ENCODE results near the gene DKKL1.

The DKKL1 gene

DNA sequence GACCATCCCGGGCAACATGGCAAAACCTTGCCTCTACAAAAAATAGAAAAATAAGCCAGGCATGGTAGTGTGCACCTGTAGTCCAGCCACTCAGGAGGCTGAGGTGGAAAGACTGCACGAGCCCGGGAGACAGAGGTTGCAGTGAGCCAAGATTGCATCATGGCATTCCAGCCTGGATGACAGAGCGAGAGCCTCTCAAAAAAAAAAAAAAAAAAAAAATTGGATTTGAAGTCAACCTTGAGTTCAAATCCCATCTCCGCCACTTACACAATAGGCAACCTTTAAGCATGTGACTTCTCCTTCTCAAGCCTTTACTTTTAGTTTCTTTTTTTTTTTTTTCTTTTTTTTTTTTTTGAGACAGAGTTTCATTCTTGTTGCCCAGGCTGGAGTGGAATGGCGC is 36.4 kb downstream of the DKKL1 start:
- DNase-seq: no peak

DNA sequence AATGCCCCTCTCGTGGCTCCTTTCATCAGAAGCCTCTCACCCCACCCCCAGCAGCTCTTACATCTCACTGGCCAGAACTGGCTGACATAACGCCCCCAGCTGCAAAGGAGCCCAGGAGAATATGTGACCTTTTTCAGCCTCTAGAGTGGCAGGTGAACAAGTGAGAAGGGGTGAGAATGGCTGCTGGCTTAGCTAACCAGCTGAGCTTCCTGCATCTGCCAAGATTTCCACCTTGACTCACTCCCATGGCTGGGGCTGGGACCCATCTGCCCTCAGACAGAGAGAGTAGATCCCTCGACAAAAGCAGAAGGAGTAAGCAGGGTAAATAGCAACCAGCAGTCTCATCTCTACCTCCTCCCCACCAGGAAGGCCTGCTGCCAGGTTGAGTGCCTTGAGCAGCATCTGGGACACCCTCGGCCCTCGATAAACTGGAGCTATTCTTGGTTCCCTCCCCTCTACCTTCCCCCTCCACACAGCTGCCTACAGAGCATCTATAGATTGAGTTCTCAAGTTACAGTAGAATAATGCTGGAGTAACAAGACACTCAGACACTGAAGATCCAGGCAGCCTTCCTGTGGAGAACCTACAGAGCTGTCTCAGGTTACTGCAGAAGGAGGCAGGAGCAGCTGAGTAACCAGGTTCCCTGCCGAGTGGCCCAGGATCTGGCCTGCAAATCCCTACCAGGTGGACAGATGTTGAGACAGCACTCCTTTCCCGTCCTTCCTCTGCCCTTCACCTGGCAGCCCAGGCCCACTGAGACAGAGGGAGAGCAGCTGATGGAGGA is 39.9 kb downstream of the DKKL1 start:
- DNase-seq: no peak

DNA sequence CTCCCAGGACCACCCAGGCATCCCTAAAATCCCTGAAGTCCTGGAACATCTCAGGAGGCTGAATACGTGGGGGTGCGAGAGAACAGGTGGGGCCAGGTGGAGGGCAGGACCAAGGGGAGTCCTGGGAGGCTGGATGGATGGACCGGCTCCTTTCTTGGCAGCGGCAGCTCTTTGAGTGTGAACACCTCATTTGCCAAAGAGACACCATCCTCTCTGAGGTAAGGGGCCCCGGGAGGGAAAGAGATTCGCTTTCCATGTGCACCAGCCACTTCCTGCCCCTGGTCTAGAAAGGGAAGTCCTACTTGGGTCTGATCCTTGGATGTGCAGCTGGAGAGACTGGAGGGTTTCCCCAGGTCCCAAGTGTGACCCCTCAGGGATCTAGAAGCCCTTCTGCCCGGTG is 43.4 kb downstream of the DKKL1 start:
- no peak for DNase-seq

DNA sequence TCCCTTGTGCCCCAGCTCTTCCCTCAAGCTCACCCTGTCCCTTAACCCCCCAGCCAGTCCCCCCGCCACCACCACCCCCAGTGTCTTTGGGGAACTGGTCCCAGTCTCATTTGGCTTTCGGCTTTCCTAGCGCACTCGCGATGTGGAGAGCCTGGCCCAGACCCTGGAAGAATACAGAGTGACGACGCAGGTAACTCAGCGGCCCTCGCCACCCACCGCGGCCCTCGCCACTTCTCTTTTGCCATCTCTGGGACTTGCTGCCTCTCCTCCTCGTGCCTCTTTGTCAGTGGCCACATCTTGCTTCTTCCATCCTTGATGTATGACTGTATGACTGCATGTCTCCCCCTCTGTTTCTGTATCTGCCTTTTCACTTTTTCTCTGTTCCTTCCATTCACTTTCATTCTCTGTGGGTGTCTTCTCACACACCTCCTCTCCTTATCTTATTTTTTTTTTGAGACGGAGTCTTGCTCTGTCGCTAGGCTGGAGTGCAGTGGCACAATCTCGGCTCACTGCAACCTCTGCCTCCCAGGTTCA is 43.9 kb downstream of the DKKL1 start:
- no peak for DNase-seq

DNA sequence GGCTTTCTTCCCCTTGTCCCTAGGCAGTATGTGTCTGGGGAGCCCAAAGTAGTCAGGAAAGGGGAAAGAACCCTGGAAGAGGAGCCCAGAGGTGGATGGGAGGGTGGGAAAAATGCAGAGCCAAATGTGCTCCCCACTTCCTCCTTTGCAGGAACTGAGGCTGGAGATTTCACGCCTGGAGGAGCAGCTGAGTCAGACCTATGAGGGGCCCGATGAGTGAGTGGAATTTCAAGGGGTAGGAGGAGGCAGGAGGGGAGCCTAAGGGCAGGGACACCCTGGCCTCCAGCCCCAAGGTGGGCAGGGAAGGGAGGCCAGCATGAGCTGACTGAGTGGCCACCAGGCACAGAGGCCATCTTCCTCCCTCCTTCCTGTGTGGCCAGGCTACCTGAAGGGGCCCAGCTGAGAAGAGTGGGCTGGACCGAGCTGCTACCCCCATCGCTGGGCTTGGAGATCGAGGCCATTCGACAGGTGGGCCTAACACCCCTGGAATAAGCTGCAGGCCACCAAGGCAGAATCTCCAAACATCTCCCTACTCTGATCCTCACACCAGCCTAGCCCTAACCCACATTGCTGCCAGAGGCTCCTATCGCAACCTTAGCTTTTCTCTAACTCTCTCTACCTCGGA is 45.3 kb downstream of the DKKL1 start:
- DNase-seq: no peak

DNA sequence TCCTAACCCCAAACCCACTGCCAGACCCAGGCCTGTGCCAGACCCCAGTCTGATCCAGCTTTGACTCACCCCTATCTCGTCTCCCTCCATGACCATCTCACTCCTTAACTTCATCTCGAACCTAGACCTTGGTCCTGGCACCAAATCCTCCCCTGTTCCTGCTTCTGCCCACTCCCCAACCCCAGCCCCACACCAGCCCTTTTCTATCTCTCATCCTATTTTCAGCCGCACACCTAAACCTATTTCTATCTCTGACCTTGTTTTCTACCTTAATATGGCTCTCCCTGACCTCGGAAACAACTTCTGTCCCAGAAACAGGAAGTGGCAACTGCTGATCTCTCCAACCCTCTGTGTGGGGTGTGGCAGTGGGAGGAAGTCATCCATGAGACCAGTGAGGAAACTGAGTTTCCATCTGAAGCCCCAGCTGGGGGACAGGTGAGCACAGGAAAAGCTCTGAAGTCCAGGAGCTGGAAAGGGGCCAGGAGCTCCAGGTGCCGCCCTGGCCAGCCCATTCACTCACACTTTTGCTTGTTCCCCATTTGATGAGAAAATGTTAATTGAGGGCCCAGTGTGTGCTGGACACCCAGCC is 45.9 kb downstream of the DKKL1 start:
- DNase-seq: no peak

DNA sequence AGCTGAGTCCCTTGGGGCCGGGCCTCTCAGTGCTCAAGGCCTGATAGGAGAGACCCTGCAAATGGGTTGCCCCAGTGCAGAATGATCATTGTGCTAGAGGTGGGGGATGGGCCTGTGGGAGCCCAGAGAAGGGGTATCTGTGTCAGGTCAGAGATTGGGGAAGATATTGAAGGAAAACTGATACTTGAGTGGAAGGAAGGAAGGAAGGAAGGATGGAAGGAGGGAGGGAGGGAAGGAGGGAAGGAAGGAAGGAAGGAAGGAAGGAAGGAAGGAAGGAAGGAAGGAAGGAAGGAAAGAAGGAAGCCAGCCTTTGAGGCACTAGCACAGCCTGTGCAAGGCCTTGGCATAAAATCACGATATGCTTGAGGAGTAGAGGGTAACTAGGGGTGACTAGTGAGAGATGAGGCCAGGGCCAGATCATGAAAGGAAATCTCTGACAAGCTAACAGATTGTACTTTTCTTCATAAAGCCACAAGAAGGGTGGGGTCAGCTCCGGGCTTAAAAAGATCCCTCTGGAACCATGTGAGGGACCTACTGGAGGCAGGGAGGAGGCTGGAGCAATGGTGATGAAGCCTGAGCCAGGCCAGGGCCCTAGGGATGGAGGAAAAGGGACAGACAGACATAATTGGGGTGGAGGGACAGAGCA is 48.1 kb downstream of the DKKL1 start:
- DNase-seq: no peak

DNA sequence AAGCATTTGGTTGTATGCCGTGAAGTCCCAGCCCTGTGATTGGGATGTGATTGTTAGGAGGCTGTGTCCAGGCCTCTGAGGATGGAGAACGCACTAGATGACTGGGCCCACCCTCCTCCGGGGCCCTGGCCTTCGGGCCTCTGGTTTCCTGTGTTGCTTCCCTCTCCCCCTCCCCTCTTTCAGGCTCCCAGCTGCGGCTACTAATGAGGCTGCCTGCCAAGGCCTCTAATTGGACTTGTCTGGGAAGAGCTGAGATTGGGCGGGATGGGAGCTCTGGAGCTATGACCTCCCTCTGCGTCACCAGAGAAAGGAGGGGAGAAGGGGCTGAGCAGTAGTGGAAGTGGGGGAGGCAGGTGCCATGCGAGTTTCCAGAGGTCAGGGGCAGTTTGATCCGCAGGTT is 49.7 kb downstream of the DKKL1 start:
- no peak for DNase-seq

DNA sequence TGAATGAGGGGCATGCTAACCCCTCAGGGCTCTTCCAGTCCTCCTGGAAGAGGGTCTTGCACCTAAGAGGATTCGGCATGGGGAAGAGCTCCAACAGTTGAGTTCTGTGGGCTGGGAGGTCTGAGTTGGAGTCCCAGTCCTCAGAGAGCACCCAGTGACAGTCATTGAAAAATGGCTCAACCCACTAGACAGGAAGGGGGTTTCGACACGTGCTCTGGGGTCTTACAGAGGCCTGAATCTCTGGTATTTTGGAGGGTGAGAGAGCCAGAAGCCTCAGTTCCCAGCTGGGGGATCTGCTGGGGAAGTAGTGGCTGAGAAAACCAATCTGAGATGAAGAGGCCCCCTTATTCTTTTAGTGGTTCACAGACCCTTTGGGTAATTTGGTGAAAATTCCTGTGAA is 50.6 kb downstream of the DKKL1 start:
- no peak for DNase-seq

DNA sequence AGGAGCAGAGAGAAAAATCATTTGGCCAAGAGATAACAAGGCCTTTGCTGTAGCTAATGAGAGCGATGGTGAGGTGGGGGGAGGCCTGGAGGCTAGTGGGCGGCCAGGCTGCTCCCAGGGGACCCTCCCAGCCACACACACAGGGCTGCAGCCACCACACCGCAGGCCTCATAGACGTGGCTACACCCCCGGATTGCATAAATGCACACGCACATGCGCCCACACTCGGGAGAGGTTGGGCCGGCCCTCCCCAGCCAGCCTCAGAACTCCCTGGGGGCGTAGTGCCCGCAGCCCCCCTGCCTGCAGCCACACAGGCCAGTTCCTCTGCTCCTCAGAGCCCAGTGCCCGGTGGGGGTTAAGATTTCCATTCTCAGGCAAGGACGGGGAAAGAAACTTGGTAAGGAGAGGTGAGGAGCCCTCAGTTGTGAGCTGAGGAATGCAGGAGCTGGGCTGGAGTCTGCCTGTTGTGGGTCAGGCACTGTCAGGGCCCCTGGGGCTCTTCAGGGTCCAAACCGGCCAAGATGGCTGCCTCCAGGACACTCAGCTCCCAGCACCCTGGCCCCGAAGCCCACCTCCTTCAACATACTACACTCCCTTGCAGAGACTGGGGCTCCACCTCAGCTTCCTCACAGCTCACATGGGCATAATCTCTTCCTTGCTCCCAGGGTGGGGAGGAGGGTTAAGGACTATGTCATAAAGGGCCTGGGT is 51.6 kb downstream of the DKKL1 start:
- DNase-seq: no peak

DNA sequence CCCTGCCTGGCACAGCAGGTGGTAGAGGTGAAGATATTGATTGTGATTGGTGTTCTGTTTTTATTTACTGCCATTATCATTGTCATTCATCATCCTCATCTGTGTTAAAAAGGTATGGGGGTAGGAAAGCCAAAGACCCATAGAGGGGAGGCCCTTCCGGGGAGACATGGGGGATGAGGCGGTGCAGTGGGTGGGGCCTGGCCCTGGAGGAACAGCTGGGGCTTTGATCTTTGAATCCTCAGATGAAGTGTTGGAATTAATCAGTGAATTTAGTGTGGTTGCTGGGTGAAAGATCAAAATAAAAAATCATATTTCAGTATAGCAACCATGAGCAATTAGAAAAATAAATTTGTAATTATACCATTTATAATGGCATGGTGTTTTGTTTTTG is 52.1 kb downstream of the DKKL1 start:
- no peak for DNase-seq

DNA sequence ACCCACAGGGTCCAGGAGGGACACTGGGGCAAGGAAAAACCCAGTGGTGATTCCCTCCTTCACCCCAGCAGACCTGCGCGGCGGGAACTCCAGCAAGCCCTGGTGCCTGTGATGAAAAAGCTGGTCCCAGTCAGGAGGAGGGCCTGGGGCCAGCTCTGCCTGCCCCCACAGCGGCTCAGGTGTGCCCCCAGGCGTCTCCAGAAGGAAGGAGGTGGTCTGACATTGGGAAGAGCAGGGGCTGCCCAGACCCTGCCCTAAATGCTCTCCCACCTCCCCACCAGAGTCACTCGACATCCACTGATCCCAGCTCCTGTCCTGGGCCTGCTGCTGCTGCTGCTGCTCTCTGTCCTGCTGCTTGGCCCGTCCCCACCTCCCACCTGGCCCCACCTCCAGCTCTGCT is 53.4 kb downstream of the DKKL1 start:
- DNase-seq: no peak

DNA sequence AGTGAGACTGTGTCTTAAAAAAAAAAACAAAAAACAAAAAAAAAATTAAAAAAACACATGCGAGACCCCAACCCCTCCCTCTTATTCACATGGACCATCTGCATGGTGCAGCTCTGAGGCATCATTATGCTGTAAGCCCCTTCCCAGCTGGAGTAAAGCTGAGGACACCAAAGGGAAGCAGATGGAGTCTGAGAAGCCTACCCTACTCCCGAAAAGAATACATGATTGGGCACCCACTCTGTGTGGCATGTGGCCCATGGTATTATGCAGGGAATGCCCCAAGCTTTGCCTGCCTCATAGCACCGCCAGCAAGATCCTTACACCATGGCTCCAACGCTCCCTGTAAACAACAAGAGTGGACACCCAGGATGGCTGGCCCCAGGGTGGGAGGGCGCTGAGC is 54.8 kb downstream of the DKKL1 start:
- DNase-seq: no peak

DNA sequence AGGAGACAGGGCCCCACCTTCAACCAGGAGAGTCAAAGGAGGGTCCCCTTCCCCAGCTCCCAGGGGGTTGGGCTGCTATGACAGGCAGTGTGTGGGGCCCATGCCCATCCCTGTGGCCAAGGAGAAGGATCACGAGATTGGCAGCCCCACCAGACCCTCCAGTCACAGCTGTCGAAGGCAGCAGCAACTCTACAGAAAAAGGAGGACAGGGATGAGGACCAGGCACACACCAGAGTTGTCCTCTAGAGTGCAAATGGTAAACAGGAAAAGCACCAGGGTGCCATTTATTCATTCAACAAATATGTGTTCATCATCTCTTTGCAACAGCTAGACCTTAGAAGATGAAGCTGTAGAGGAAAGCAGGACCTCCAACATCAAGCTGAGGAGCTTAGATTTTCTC is 55.5 kb downstream of the DKKL1 start:
- no peak for DNase-seq

DNA sequence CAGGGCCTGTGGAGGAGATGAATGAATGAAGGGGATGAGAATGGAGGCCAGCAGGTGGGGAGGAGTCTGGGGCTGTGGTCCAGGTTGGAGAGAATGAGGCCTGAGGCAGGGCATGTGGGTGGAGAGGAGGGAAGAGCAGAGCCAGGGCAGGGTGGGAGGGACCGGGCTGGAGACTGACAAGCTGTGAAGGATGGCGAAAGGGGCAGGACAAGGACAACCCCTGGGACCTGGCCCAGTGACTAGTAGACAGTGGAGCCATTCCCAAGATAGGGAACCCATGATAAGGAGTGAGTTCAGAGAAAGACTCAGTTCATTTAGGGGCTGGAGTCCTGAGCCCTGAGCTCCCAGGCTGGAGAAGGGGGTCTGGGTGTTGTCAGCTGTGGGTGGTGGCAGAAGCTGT is 56.5 kb downstream of the DKKL1 start:
- DNase-seq: no peak

DNA sequence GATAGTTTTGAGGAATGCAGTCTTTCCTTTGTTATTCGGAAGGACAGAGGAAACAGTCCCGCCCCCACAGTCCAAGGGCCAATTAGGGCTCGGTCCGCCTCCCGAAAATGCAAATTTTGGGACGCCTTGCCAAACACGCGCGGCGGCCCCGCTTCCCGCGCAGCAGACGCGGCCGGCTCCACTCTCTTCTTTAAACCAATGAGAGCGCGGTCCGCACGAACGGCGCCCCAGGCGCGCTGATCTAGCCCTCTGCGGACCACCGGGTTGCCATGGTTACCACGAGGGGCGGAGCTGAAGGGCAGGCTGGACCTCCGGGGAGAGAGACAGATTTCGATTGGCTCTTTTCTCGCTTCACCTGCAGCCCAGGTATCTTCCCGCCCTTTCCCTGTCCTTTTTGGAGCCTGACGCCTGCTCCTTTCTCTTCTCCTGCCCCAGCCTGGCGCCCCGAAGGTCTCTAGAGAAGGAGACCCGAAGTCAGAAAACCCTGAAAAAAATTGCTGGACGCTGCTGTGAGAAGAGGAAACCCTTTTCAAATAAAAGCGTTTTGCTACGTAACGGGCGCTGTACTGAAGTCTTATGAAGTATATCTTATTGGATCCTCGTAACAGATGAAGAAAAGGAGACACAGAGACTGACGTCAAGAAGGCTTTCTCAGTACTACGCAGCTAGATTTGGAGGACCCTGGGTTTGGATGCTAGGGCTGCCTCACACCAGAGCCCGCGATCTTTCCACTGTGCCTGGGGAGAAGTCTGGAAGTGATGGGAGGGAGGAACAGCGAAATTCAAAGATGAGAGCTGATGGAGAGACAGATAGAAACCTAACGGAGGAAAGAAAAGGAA is 57.6 kb downstream of the DKKL1 start:
- no peak for DNase-seq

DNA sequence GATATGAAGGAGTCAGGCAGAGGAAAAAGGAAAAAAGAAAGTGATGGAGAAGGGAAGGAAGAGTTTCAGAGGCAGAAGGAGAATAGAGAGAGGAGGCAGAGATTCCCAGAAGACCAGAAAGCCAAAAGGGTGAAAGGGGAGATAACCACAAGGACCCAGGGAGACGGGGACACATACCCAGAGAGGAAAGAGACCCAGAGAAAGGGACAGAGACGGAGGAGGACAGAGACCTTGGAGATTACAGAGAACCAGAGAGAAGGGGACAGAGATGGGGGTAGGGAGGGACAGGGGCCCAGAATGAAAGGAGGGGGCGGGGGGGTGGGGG is 58.2 kb downstream of the DKKL1 start:
- no peak for DNase-seq

DNA sequence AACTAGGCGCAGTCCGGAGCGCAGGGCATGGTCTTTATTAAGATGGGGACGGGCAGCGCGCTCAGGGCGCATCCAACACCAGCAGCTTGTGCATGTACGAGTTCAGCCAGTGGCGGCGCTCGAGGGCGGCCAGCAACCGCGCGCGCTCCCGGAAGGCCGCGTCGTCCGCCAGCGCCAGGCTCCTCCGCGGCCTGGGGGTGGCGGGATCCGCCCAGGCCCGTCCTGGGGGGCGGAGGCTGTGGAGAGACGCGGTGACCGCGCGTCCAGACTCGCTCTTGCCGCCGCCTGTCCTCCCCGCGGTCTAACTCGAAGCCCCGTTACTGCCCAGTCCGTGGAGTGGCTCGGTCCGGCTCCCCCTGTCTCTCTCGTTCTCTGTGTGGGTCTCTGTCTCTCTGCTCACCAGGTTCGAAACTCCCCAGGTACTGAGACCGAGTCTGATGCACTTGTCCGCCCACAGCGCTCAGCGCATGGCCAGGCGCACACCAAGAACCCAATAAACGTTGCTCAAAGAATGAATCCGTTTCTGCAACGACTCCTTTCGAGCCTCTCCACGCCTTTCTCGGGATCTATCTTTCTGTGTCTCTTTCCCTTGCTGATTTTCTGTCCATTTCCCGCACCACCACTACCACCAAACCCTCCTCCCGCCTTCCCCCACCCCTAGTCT is 58.9 kb downstream of the DKKL1 start:
- no peak for DNase-seq

DNA sequence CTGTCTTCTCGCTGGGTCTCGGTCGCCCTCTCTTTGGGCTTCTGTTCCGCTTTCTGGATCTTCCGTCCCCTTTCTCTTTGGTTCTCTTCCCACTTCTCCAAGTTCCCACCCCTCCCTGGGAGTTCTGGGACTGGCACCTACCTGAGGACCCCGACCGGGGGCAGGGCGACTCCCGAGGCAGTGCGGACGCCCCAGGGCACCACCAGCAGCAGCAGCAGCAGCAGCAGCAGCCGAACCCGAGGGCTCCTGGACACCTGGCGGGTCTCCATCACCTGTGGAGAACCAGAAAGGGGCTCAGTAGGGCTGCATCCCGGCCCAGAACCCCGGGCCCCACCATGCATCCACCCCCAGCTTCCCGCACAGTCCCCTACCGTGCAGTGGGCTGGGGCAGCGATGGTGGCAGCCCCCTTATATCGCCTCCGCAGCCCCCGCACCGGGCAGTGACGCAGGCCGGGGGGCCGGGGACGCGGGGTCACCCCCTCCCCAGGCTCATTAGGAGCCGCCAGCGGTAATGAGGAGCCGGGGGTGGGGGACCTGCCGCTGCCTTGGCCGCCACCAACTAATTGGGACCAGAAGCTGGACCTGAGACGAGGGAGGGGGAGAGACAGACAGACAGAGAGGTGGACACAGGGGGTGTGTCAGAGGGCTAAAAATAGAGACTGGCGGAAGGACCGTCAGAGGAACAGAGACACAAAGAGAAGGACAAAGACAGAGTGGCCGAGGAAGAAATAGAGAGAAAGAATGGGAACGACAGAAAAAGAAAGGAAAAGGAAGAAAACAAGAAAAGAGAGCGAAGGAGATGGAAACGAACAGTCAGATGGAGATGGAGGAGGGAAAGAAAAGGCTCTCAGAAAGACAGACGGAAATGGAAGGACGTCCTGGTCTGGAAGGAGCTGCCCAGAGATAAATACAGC is 59.7 kb downstream of the DKKL1 start, which contains the start of gene PTH2:
Gene PTH2, minus strand, starts transcription at position 371 of the 914 bp plus-strand sequence. Its CDS starts 102 bp downstream, at position 269.
- DNase-seq: no peak

DNA sequence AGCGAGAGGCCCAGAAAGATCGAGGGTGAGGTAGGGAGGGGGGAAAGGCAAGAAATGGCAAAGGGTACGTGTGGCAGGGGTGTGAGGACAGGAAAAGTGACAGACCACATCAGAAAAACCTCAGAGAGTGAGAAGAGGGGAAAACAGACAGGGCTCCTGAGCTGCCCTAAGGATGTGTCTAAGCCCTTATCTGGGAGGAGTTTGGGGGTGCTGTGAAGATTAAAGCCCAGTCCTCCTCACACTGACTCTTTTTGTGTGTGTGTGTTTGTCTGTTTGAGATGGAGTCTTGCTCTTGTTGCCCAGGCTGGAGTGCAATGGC is 60.3 kb downstream of the DKKL1 start:
- no peak for DNase-seq

Measured in midbrain (tissue), 1 donor.